BLaER1 treated with 17β-estradiol and CSF1 and Interleukin-3, amounts not matched to agents 10 nM and 100 nM (cell line): ENCODE results near the gene EME2.
A peak's percentile ranks its signal among the peaks of the same experiment; 100 is the strongest.

Experiments used
- H3K27ac ChIP-seq, 11 experiments: shearing (Covaris generic); formaldehyde crosslinking; 2 replicates each; pipeline ENCODE4 v1.8.1; 2022
- H3K27me3 ChIP-seq, 11 experiments: shearing (Covaris generic); formaldehyde crosslinking; 2 replicates each; pipeline ENCODE4 v1.8.1; 2022
- H3K36me3 ChIP-seq, 11 experiments: shearing (Covaris generic); formaldehyde crosslinking; 2 replicates each; pipeline ENCODE4 v1.8.1; 2022
- H3K4me1 ChIP-seq, 10 experiments: shearing (Covaris generic); formaldehyde crosslinking; 2 replicates each; pipeline ENCODE4 v1.8.1; 2022
- H3K4me2 ChIP-seq, 11 experiments: shearing (Covaris generic); formaldehyde crosslinking; 2 replicates each; pipeline ENCODE4 v1.8.1; 2022
- H3K4me3 ChIP-seq, 10 experiments: shearing (Covaris generic); formaldehyde crosslinking; 2 replicates each; pipeline ENCODE4 v1.8.1; 2022
- H3K9ac ChIP-seq, 11 experiments: shearing (Covaris generic); formaldehyde crosslinking; 2 replicates each; pipeline ENCODE4 v1.8.1; 2022
- H3K9me3 ChIP-seq, 11 experiments: shearing (Covaris generic); formaldehyde crosslinking; replicated peaks in 1 of 11; 2 replicates each; pipeline ENCODE4 v1.8.1; 2022
- H4K20me1 ChIP-seq, 11 experiments: shearing (Covaris generic); formaldehyde crosslinking; 2 replicates each; pipeline ENCODE4 v1.8.1; 2022
- Cebpa-rat ChIP-seq, 11 experiments: shearing (Covaris generic); IDR thresholded peaks; 2 replicates each; pipeline ENCODE4 v1.8.1; 2022

Gene EME2

GRCh38 chr16:1741553-1742165 is 31.0 kb upstream of the EME2 start:
- peaks cover 24 to 68% (median 52%) of the 10 kb centered on the region in 11 experiments; a peak in 18 of 22 replicates for H4K20me1 ChIP-seq

DNA sequence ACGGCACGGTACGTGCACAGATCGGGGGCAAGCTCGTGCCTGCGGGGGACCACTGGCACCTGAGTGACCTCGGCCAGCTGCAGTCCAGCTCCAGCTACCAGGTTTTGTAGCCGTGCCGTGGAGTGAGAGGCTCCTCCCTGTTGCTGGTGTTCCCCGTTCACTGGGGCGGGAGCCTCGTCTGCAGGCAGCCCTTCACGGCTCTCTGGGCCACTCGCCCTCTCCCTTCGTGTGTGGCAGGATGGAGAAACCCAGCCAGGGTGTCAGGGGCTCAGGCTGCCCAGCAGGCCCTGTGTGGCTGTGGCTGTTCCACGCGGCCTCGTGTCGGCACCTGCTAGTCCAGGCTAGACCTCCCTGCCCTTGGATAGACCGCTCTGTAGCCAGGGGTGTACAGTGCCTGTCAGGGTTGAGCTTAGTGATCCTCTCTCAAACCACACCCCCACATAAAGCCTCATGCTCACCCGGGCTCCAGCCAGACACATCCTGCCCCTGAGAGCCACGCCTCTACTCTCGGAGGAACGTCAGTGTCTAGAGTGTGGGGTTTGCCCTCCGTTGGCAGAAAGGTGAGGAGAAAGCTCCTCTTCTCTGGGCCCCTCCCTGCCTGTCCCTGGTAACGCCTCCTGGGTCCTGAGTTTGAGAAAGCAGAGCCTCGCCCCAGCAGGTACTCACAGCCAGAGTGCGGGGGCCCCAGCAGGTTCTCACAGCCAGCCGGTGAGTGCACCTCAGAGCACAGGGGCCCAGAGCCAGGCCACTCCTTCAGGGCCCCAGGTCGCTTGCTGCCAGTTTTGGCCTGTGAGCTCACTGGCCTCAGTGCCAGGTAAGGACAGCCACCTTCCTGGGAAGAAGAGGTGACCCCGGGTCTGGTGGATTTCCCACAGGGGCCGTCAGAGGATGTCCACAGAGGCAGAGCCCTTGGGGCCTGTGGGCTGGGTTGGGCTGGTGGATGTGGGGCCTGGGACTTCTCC is 29.0 kb upstream of the EME2 start:
- Histone ChIP-seq H3K9ac (peak overlapping the region in 5 of 11 experiments; percentile 5 to 29 (median 9); a peak in 4 of 22 replicates), H3K4me3 (no peak overlapping the region), H3K4me1 (peaks cover 0 to 19% (median 12%) of the 10 kb centered on the region in 10 experiments; a peak in 11 of 20 replicates), H3K27ac (peak overlapping the region in 2 of 11 experiments; percentile 2 to 16; a peak in 2 of 22 replicates), H3K27me3 (no peaks in the 10 kb centered on the region), H3K36me3 (peaks cover 72 to 89% (median 85%) of the 10 kb centered on the region in 11 experiments), H4K20me1 (peaks cover 32 to 80% (median 53%) of the 10 kb centered on the region in 11 experiments; a peak in 18 of 22 replicates), H3K4me2 (0 out of 22 replicates have a peak overlapping the region, but pooled peaks of 1 of the 11 experiments have one; percentile 34), H3K9me3 (peaks cover 0 to 14% (median 12%) of the 10 kb centered on the region in 11 experiments; a peak in 15 of 22 replicates)
- no peak for TF ChIP-seq Cebpa-rat (IDR thresholded peaks at IDR 0.05)

More at GRCh38 chr16:1741553-1742165, 31.0 kb upstream of the EME2 start:
- no peak overlapping the region for H3K27ac ChIP-seq
- no peaks in the 10 kb centered on the region for H3K27me3 ChIP-seq
- H3K4me1 ChIP-seq: peaks cover 0 to 19% (median 12%) of the 10 kb centered on the region in 10 experiments; a peak in 11 of 20 replicates
- peak overlapping the region in 2 of 11 experiments; percentile 10 to 32; a peak in 2 of 22 replicates for H3K9ac ChIP-seq
- H3K36me3 ChIP-seq: peaks cover 52 to 69% (median 65%) of the 10 kb centered on the region in 11 experiments
- peaks cover 0 to 34% (median 32%) of the 10 kb centered on the region in 11 experiments; a peak in 19 of 22 replicates for H3K9me3 ChIP-seq
- no peak for TF ChIP-seq Cebpa-rat (IDR thresholded peaks at IDR 0.05)
- no peak overlapping the region for H3K4me3 ChIP-seq
- no peak overlapping the region for H3K4me2 ChIP-seq

GRCh38 chr16:1744338-1744840 is 28.2 kb upstream of the EME2 start:
- TF ChIP-seq Cebpa-rat (IDR thresholded peaks at IDR 0.05): no peak
- Histone ChIP-seq H3K36me3 (peaks cover 80 to 97% (median 92%) of the 10 kb centered on the region in 11 experiments), H3K4me2 (0 out of 22 replicates have a peak overlapping the region, but pooled peaks of 1 of the 11 experiments have one; percentile 34), H3K9ac (peak overlapping the region in 4 of 11 experiments; percentile 5 to 29 (median 15); a peak in 3 of 22 replicates), H3K27me3 (no peaks in the 10 kb centered on the region), H4K20me1 (peaks cover 32 to 87% (median 56%) of the 10 kb centered on the region in 11 experiments; a peak in 19 of 22 replicates), H3K4me3 (no peak overlapping the region), H3K9me3 (peaks cover 0 to 6% (median 4%) of the 10 kb centered on the region in 11 experiments; a peak in 11 of 22 replicates), H3K4me1 (peaks cover 0 to 19% (median 12%) of the 10 kb centered on the region in 10 experiments; a peak in 11 of 20 replicates), H3K27ac (peak overlapping the region in 1 of 11 experiments; percentile 16; a peak in 2 of 22 replicates)

- peaks cover 86 to 100% (median 97%) of the 10 kb centered on the region in 11 experiments for H3K36me3 ChIP-seq
- H3K9ac ChIP-seq: peak overlapping the region in 5 of 11 experiments; percentile 1 to 21 (median 11); a peak in 3 of 22 replicates
- TF ChIP-seq Cebpa-rat (IDR thresholded peaks at IDR 0.05): no peak
- peak overlapping the region in 6 of 11 experiments; percentile 11 to 39 (median 25); a peak in 10 of 22 replicates for H3K4me2 ChIP-seq
- peaks cover 32 to 91% (median 60%) of the 10 kb centered on the region in 11 experiments; a peak in 19 of 22 replicates for H4K20me1 ChIP-seq
- no peak overlapping the region for H3K4me3 ChIP-seq
- H3K27me3 ChIP-seq: no peaks in the 10 kb centered on the region
- H3K27ac ChIP-seq: peak overlapping the region in 2 of 11 experiments; percentile 0 to 18; a peak in 2 of 22 replicates
- H3K4me1 ChIP-seq: peaks cover 0 to 19% (median 12%) of the 10 kb centered on the region in 10 experiments; a peak in 11 of 20 replicates
- no peaks in the 10 kb centered on the region for H3K9me3 ChIP-seq
These were observed 27.3 kb upstream of the EME2 start for GRCh38 chr16:1745181-1745899.

- peaks cover 26 to 91% (median 56%) of the 10 kb centered on the region in 11 experiments; a peak in 19 of 22 replicates for H4K20me1 ChIP-seq
- peak overlapping the region in 3 of 11 experiments; percentile 10 to 21 (median 11); a peak in 3 of 22 replicates for H3K9ac ChIP-seq
- H3K9me3 ChIP-seq: no peaks in the 10 kb centered on the region
- no peak for TF ChIP-seq Cebpa-rat (IDR thresholded peaks at IDR 0.05)
- H3K4me3 ChIP-seq: no peak overlapping the region
- H3K27me3 ChIP-seq: no peaks in the 10 kb centered on the region
- H3K4me2 ChIP-seq: peak overlapping the region in 4 of 11 experiments; percentile 20 to 39 (median 30); a peak in 4 of 22 replicates
- H3K4me1 ChIP-seq: peaks cover 0 to 19% (median 12%) of the 10 kb centered on the region in 10 experiments; a peak in 11 of 20 replicates
- peaks cover 86 to 100% (median 97%) of the 10 kb centered on the region in 11 experiments for H3K36me3 ChIP-seq
- H3K27ac ChIP-seq: peak overlapping the region in 3 of 11 experiments; percentile 0 to 18 (median 4); a peak in 3 of 22 replicates
These were observed 26.5 kb upstream of the EME2 start for GRCh38 chr16:1745900-1746692.

DNA sequence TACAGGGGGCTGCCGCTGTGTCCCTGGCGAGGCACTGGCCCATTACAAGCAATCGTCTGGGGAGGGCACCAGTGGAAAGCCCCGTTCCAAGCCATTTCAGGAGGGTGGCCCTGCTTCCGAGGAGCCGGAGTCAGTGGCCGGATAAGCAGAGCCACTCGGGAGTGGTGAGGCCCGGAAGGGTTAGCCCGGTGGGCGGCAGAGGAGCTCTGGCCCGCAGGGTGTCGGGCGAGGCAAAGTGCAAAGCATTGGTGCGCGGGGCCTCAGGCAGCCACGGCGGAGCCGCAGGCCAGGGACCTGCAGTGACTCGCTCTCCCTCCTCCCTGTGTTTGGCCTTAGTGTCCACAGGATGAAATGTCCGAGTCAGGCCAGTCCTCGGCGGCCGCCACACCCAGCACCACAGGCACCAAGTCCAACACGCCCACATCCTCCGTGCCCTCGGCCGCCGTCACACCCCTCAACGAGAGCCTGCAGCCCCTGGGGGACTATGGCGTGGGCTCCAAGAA is 25.9 kb upstream of the EME2 start:
- Histone ChIP-seq H3K4me2 (no peak overlapping the region), H3K27me3 (no peaks in the 10 kb centered on the region), H3K4me1 (peaks cover 0 to 19% (median 12%) of the 10 kb centered on the region in 10 experiments; a peak in 11 of 20 replicates), H3K9ac (no peak overlapping the region), H3K9me3 (no peaks in the 10 kb centered on the region), H3K4me3 (no peak overlapping the region), H4K20me1 (peaks cover 23 to 91% (median 54%) of the 10 kb centered on the region in 11 experiments; a peak in 20 of 22 replicates), H3K36me3 (peaks cover 86 to 100% (median 97%) of the 10 kb centered on the region in 11 experiments), H3K27ac (no peak overlapping the region)
- TF ChIP-seq Cebpa-rat (IDR thresholded peaks at IDR 0.05): no peak

DNA sequence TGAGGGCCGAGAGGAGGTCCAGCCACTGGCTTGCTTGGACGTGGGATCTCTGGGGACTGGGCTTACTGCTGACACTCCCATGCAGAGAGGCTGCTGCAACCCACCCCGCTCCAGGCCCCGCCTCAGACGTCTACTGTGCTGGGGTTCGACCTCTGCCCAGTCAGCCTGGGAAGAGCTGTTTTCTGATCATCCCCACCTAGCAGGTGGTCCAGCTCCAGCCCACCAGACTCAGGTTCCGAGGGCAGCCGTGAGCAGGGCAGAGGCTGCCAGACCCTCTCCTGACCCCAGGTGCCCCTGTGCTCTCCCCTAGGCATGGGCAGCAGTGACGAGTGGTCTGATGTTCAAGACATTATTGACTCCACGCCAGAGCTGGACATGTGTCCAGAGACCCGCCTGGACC is 24.7 kb upstream of the EME2 start:
- H3K27me3 ChIP-seq: no peaks in the 10 kb centered on the region
- peaks cover 13 to 93% (median 51%) of the 10 kb centered on the region in 11 experiments; a peak in 20 of 22 replicates for H4K20me1 ChIP-seq
- H3K4me3 ChIP-seq: no peak overlapping the region
- TF ChIP-seq Cebpa-rat (IDR thresholded peaks at IDR 0.05): no peak
- H3K27ac ChIP-seq: no peak overlapping the region
- H3K9ac ChIP-seq: no peak overlapping the region
- peaks cover 96 to 100% (median 100%) of the 10 kb centered on the region in 11 experiments for H3K36me3 ChIP-seq
- no peaks in the 10 kb centered on the region for H3K9me3 ChIP-seq
- no peak overlapping the region for H3K4me2 ChIP-seq
- peaks cover 0 to 19% (median 12%) of the 10 kb centered on the region in 10 experiments; a peak in 11 of 20 replicates for H3K4me1 ChIP-seq
